PFSK-1 (cell line): Measurements from ENCODE around the gene TMEM125.

ENCODE experiments used
- POLR2AphosphoS5 ChIP-seq: IDR thresholded peaks from 2 replicates; pipeline ENCODE4 v1.6.1; 2012; ENCODE audit warnings: low read depth, mild to moderate bottlenecking, control low read depth, low read length, moderate library complexity
- SIN3A ChIP-seq: IDR thresholded peaks from 2 replicates; pipeline ENCODE4 v1.6.1; 2012; ENCODE audit warnings: mild to moderate bottlenecking, low read length, moderate library complexity, borderline replicate concordance; ENCODE audit not compliant: insufficient read depth

DNA sequence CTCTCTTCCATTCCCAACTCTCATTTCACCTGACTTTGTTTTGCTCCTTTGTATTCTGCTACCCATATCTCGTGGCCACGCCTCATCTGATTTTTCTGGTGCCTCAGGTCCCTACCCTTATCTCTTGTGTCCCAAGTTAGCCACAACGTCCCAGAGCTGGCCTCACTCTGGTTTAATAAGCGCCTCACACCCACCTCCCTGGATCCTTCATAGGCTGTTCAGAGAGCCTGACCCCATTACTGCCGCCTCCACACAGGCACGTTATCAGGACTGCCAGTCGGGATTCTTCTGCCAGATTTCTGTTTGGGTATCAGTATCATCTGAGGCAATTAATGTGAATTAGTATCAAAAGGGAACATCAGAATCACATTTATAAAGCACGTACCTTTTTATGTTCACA lies 34.7 kb upstream of the TMEM125 start:
- no peak for TF ChIP-seq SIN3A
- TF ChIP-seq POLR2AphosphoS5 = no peak
